GM18511 (cell line): ENCODE data around the gene DBNL.

ENCODE experiments used
- ATAC-seq: cut with Tn5 transposase; IDR thresholded peaks from one replicate; pipeline ENCODE4 v1.9.1; 2021; ENCODE audit warnings: mild to moderate bottlenecking, moderate library complexity; ENCODE audit not compliant: unreplicated experiment

The DBNL gene

GRCh38 chr7:44108768-44109750 lies 64.6 kb downstream of the DBNL start:
- ATAC-seq: no peak

GRCh38 chr7:44109991-44110390 lies 65.5 kb downstream of the DBNL start:
- no peak for ATAC-seq

- ATAC-seq: no peak
Measured at GRCh38 chr7:44110719-44111635, 66.5 kb downstream of the DBNL start.
